Neural crest cell (in vitro differentiated cells): ENCODE measurements around the gene GPATCH4. TPM values are rescaled to one million over a fixed set of nuclear protein-coding genes. Genes with fewer than 3 reads are reported as not detected.
A peak's percentile ranks its signal among the peaks of the same experiment; 100 is the strongest.
"Not testable (repeated sequence)": the region's sequence is repeated elsewhere in the genome, so short reads cannot be mapped to it uniquely, and the experiment has no call there.

Experiments used
- DNase-seq: peaks from one replicate; pipeline ENCODE4 v3.0.0; 2021; ENCODE audit warnings: low read depth, mixed read lengths, low spot score
- H3K27ac Mint-ChIP-seq: one replicate; pipeline ENCODE4 v1.8.0; 2021; ENCODE audit warnings: mild to moderate bottlenecking, mixed read lengths; ENCODE audit not compliant: unreplicated experiment
- H3K27me3 Mint-ChIP-seq: 2 replicates; pipeline ENCODE4 v1.8.0; 2021; ENCODE audit warnings: low read depth, mild to moderate bottlenecking, mixed read lengths
- H3K36me3 Mint-ChIP-seq: 2 replicates; pipeline ENCODE4 v1.8.0; 2021; ENCODE audit warnings: low read depth, mild to moderate bottlenecking, mixed read lengths
- H3K4me1 Mint-ChIP-seq: 2 replicates; pipeline ENCODE4 v1.8.0; 2021; ENCODE audit warnings: mixed read lengths
- H3K4me3 Mint-ChIP-seq: one replicate; pipeline ENCODE4 v1.8.0; 2021; ENCODE audit warnings: mild to moderate bottlenecking, mixed read lengths
- H3K9me3 Mint-ChIP-seq: 2 replicates; pipeline ENCODE4 v1.8.0; 2021; ENCODE audit warnings: mixed read lengths
- total RNA-seq: library from RNA; stranded (reverse); gene quantifications from 2 replicates; pipeline ENCODE4 v1.2.1, GENCODE V29; 2021
- TF ChIP-seq, protein P1 (sequence below): fragments of 200-600 bp; sonication (generic); conservative IDR thresholded peaks from 2 replicates; pipeline ENCODE4 v1.5.0; 2021; ENCODE audit warnings: antibody characterized with exemption, mild to moderate bottlenecking

The GPATCH4 gene
- total RNA-seq, 1 donor from 2014 or later = 40.6 TPM

DNA sequence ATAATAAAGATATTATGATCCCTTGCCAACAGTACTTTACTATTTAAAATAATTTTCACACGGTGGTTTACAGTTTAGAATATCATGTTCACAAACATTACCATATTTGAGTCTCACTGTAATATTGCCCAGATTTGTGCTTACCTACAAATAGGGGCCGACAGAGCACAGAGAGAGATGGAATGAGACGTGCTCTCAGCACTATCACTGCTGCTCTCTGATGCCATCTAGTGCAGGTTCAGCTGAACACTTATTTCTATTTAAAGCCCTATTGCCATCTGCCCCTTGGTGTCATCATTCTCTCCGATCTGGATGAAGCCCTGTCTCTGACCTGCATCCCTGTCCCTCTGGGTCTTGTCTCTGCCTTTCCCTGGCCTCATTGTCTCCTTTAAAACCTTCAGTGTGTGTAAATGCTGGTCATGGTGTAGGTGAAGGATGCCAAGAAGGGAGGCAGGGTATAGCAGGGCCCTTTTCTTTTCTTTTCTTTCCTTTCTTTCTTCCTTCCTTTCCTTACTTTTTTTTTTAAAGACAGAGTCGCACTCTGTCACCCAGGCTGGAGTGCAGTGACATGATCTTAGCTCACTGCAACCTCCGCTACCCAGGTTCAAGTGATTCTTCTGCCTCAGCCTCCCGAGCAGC is 6.9 kb upstream of the GPATCH4 start:
- Mint-ChIP-seq H3K36me3 (no peaks in the 10 kb centered on the region), H3K27me3 (peaks cover 11% of the 10 kb centered on the region), H3K27ac (no peak overlapping the region), H3K4me1 (peaks cover 3% of the 10 kb centered on the region), H3K4me3 (peak overlapping the region; percentile 71), H3K9me3 (no peaks in the 10 kb centered on the region)
- TF ChIP-seq, protein P1, sequence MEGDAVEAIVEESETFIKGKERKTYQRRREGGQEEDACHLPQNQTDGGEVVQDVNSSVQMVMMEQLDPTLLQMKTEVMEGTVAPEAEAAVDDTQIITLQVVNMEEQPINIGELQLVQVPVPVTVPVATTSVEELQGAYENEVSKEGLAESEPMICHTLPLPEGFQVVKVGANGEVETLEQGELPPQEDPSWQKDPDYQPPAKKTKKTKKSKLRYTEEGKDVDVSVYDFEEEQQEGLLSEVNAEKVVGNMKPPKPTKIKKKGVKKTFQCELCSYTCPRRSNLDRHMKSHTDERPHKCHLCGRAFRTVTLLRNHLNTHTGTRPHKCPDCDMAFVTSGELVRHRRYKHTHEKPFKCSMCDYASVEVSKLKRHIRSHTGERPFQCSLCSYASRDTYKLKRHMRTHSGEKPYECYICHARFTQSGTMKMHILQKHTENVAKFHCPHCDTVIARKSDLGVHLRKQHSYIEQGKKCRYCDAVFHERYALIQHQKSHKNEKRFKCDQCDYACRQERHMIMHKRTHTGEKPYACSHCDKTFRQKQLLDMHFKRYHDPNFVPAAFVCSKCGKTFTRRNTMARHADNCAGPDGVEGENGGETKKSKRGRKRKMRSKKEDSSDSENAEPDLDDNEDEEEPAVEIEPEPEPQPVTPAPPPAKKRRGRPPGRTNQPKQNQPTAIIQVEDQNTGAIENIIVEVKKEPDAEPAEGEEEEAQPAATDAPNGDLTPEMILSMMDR = peak; percentile 82
- peak; percentile 45 for DNase-seq

DNA sequence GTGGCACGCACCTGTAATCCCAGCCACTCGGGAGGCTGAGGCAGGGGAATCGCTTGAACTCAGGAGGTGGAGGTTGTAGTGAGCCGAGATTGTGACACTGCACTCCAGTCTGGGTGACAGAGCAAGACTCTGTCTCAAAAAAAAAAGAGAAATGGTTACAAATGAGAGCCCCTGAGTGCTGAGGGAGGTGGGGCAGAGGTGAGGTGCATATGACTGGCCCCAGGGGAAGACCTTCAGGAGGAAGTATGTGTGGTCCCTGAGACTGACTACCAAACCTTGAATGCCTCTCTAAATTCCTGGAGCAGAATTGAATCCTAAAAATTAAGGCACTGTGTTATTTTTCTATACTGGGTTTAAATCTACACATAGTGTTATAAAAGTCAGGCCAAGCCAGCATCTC is 6.1 kb upstream of the GPATCH4 start:
- H3K4me1 Mint-ChIP-seq, H3K27ac Mint-ChIP-seq, H3K27me3 Mint-ChIP-seq, H3K9me3 Mint-ChIP-seq, DNase-seq, H3K4me3 Mint-ChIP-seq, H3K36me3 Mint-ChIP-seq: not testable (repeated sequence)

DNA sequence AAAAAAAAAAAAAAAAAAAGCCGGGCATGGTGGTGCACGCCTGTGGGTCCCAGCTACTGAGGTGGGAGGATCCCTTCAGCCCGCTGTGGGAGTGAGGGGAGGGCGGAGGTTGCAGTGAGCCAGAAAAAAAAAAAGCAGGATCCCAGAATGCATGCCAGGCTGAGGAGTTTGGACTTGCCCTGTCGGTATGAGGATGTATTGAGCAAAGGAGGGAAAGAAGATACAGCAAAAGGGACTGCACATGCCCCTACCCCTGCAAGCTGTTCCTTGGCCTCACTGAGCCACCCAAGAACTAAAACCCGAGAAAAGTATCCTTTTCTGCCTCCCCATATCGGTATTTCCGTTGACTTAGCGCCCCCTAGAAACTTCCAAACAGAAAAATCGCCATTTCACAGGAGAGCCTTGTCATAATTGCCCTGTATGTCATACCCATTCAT is 1.3 kb upstream of the GPATCH4 start:
- no peak for DNase-seq
- H3K4me1 Mint-ChIP-seq = peaks cover 27% of the 10 kb centered on the region
- no peaks in the 10 kb centered on the region for H3K9me3 Mint-ChIP-seq
- TF ChIP-seq, protein P1 = peak; percentile 45
- H3K4me3 Mint-ChIP-seq = peak overlapping the region; percentile 79
- H3K36me3 Mint-ChIP-seq = no peaks in the 10 kb centered on the region
- no peak overlapping the region for H3K27ac Mint-ChIP-seq
- H3K27me3 Mint-ChIP-seq = no peaks in the 10 kb centered on the region

DNA sequence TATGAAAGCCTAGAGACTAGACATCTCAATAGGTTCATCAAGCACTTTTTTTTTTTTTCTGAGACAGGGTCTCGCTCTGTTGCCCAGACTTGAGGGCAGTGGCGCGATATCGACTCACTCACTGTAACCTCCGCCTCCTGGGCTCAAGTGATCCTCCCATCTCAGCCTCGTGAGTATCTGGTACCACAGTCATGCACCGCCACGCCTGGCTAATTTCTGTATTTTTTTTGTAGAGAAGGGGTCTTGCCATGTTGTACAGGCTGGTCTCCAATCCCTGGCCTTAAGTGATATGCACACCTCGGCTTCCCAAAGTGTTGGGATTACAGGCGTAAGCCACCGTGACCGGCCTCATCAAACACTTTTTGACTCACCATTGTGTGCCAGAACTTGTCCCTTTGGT is 613 bp upstream of the GPATCH4 start:
- Mint-ChIP-seq H3K9me3 (no peaks in the 10 kb centered on the region), H3K27ac (peak overlapping the region; percentile 63)

DNA sequence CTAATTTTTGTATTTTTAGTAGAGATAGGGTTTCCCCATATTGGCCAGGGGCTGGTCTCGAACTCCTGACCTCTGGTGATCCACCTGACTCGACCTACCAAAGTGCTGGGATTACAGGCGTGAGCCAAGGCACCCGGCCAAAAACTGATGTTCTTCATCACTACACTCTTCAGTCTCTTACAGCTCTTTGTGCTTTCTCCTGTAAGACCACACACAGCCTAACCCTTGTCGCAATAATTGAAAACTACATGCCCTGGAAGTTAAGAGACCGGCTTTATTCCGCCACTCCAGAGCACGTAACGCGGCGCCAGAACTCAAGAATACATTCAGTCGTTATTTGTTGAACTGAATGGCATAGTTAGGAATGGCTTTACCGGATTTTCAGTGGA is 552 bp downstream of the GPATCH4 start:
- H3K4me1 Mint-ChIP-seq = peaks cover 27% of the 10 kb centered on the region
- H3K27ac Mint-ChIP-seq = no peak overlapping the region
- TF ChIP-seq, protein P1 = no peak
- peak overlapping the region; percentile 92 for H3K4me3 Mint-ChIP-seq
- peaks cover 5% of the 10 kb centered on the region for H3K36me3 Mint-ChIP-seq
- no peak for DNase-seq
- H3K27me3 Mint-ChIP-seq = no peaks in the 10 kb centered on the region
- H3K9me3 Mint-ChIP-seq = no peaks in the 10 kb centered on the region

More for the DNA sequence above, 613 bp upstream of the GPATCH4 start:
- no peak for DNase-seq
- no peaks in the 10 kb centered on the region for H3K27me3 Mint-ChIP-seq
- H3K4me3 Mint-ChIP-seq = peak overlapping the region; percentile 92
- TF ChIP-seq, protein P1 = no peak
- H3K4me1 Mint-ChIP-seq = peaks cover 27% of the 10 kb centered on the region
- peaks cover 3% of the 10 kb centered on the region for H3K36me3 Mint-ChIP-seq

DNA sequence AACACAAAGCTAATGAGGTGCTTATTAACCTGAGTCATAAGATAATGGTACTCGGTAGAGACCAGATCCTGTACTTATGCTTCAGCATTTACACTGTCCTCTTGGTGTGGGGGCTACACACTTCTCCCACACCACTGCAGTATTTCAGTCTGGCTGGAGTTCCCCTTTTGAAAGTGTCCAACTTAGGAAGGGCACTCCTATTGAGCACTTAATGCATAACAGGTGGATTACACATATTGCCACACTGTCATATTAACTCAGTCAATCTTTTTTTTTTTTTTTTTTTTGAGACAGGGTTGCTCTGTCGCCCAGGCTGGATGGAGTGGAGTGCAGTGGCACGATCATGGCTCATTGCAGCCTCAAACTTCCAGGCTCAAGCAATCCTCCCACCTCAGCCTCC is 1.5 kb downstream of the GPATCH4 start:
- Mint-ChIP-seq H3K4me3 (peak overlapping the region; percentile 92), H3K9me3 (no peaks in the 10 kb centered on the region), H3K4me1 (peaks cover 35% of the 10 kb centered on the region), H3K27me3 (no peaks in the 10 kb centered on the region), H3K27ac (no peak overlapping the region), H3K36me3 (peaks cover 13% of the 10 kb centered on the region)
- no peak for DNase-seq
- TF ChIP-seq, protein P1 = peak; percentile 15
